Stimulated activated memory B cell treated with anti-CD40 and anti-IgM and Interleukin-4, amounts not matched to agents 10 μg/mL and 1 μg/mL and 100 μg/mL, for 72 hours (primary cell): ENCODE measurements around the gene PAK3.

Source experiments
- ATAC-seq: fragments of 150-1000 bp; cut with Tn5 transposase; 2 replicates; pipeline ENCODE4 v1.10.0; 2021
- H3K27ac Mint-ChIP-seq: one replicate; pipeline ENCODE4 v1.8.0; 2022; ENCODE audit warnings: mild to moderate bottlenecking, mixed read lengths
- H3K27me3 Mint-ChIP-seq: one replicate; pipeline ENCODE4 v1.8.0; 2022; ENCODE audit warnings: mixed read lengths
- H3K36me3 Mint-ChIP-seq: one replicate; pipeline ENCODE4 v1.8.0; 2022; ENCODE audit warnings: mixed read lengths
- H3K4me1 Mint-ChIP-seq: one replicate; pipeline ENCODE4 v1.8.0; 2022; ENCODE audit warnings: mixed read lengths
- H3K4me3 Mint-ChIP-seq: one replicate; pipeline ENCODE4 v1.8.0; 2022; ENCODE audit warnings: mild to moderate bottlenecking, moderate library complexity, mixed read lengths
- H3K9me3 Mint-ChIP-seq: one replicate; pipeline ENCODE4 v1.8.0; 2022; ENCODE audit warnings: mixed read lengths

Gene PAK3

DNA sequence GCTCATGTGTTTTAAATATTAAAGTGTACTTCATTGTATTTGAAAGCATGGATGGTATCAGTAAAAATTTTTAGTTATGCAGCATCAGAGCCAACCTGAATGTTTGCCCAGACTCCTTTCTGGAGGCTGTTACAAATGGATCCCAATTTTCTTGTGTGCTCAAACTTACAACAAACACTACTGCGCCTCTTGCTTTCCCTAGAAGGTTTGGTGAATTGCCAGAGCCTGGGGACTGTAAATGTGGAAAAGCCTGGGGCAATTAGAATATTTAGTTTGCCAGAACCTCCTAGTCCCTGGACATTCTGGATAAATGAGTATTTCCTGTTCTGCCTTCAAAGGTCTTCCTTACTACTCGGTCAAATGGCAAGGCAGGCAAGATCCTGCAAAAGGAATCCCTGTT is 169.5 kb downstream of the PAK3 start:
- Mint-ChIP-seq H3K9me3 (no peaks in the 10 kb centered on the region), H3K4me3 (no peak overlapping the region)

DNA sequence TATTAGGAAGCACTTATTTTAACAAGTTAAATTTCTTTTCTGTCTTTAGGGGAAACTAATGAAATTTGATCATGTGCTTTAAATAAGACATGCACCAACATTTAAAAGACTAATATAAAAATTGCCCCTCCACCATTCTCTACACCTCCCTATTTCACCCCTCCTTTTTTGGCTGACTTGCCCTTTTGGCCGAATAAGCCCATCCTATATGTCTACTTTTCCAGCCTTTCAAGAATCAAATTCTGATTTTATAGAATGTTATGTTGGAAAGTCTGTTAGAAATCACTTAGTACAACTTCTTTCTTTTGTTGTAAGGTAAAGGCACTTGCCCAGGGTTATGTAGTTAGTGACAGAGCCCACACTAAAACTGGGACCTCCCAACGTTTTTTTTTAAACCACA is 172.5 kb downstream of the PAK3 start:
- H3K9me3 Mint-ChIP-seq: no peaks in the 10 kb centered on the region
- H3K36me3 Mint-ChIP-seq: no peaks in the 10 kb centered on the region
- ATAC-seq: no peak

More for the DNA sequence above, 169.5 kb downstream of the PAK3 start:
- no peak for ATAC-seq
- H3K27me3 Mint-ChIP-seq: no peaks in the 10 kb centered on the region
- H3K27ac Mint-ChIP-seq: no peak overlapping the region
- H3K4me1 Mint-ChIP-seq: no peaks in the 10 kb centered on the region
- no peaks in the 10 kb centered on the region for H3K36me3 Mint-ChIP-seq

DNA sequence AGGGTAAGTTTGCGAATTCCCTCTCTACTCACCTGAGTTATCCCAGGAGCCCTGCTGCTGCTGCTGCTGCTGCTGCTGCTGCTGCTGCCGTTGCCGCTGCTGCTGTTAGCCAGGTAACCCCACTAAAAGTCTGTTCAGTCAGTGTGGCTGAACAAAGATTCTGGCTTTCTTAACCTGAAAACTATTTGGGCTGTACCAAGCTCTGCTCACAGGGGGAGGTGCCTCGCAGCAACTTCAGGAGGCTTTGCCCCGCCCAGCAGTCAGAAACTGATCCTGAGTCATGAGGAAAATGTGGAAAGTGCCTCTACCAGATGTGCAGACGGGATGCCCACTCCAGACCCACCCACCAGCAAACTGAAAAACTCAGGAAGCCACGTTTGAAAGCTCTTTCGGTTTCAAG is 174.3 kb downstream of the PAK3 start, which contains the start of gene CAPN6:
CAPN6 (minus strand) TSS at position 145 of the 400 bp plus-strand sequence. CDS start 6,547 bp downstream, outside the sequence.
- no peak within 1 kb of the TSS for H3K27ac Mint-ChIP-seq
- H3K9me3 Mint-ChIP-seq: no peaks in the 10 kb centered on the region
- no peak within 1 kb of the TSS for H3K4me3 Mint-ChIP-seq
- no peaks in the 10 kb centered on the region for H3K36me3 Mint-ChIP-seq
- no peaks in the 10 kb centered on the region for H3K27me3 Mint-ChIP-seq
- no peak for ATAC-seq
- no peaks in the 10 kb centered on the region for H3K4me1 Mint-ChIP-seq

More for the DNA sequence above, 172.5 kb downstream of the PAK3 start:
- Mint-ChIP-seq H3K27ac (no peak overlapping the region), H3K4me1 (no peaks in the 10 kb centered on the region), H3K27me3 (no peaks in the 10 kb centered on the region), H3K4me3 (no peak overlapping the region)
